ENCODE measurements around the gene PDGFC.

DNA sequence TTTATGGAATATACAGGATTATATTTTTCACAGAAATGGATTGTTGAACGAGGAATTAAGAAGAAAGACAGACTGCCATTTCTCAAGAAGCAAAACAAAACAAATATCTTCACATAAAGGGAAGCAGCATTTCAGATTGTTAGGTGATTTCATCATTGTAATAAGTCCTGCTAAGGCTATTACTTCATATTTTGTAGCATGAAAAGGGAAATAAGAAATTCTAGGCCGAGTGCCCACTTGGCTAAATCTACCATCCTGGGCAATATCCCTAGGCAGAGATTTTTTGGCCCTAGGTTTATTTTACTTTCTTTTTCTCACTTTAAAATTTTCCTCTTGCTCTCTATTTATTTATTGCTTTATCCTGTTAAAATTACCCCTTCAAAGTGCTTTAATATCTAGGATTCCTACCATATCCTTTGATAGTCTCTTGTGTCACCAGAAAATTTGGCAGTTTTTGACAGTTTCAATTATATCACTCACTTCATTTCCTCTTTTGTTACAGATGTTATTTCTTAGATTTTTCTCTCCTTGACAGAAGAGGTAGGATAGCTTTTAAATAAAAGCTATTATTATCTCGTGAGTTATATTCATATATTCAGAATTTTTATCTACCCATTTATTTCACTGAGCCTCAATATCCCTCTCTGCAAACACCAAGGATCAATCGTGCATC, 142.3 kb downstream of the PDGFC start:
- TF ChIP-seq, protein P1, sequence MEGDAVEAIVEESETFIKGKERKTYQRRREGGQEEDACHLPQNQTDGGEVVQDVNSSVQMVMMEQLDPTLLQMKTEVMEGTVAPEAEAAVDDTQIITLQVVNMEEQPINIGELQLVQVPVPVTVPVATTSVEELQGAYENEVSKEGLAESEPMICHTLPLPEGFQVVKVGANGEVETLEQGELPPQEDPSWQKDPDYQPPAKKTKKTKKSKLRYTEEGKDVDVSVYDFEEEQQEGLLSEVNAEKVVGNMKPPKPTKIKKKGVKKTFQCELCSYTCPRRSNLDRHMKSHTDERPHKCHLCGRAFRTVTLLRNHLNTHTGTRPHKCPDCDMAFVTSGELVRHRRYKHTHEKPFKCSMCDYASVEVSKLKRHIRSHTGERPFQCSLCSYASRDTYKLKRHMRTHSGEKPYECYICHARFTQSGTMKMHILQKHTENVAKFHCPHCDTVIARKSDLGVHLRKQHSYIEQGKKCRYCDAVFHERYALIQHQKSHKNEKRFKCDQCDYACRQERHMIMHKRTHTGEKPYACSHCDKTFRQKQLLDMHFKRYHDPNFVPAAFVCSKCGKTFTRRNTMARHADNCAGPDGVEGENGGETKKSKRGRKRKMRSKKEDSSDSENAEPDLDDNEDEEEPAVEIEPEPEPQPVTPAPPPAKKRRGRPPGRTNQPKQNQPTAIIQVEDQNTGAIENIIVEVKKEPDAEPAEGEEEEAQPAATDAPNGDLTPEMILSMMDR (IDR thresholded peaks at IDR 0.05; ENCODE audit: poor library complexity, severe bottlenecking): no peak
- TF ChIP-seq MXI1 (conservative IDR thresholded peaks at IDR 0.05; ENCODE audit: poor library complexity, severe bottlenecking): no peak
- TF ChIP-seq EP300 (conservative IDR thresholded peaks at IDR 0.05; ENCODE audit: poor library complexity, severe bottlenecking): peak; percentile 35
